GM23338 (cell line): ENCODE measurements around the gene ZNF609. TPM values are rescaled to one million over a fixed set of nuclear protein-coding genes. Genes with fewer than 3 reads are reported as not detected.

ENCODE experiments used
- ATAC-seq: fragments of 200-7000 bp; cut with Tn5 transposase; 3 replicates; pipeline ENCODE4 v1.9.1; 2020
- DNase-seq: peaks from one replicate; pipeline ENCODE4 v3.0.0-alpha.2; 2015; ENCODE audit warnings: low spot score
- H2AFZ ChIP-seq: fragments of 200-600 bp; sonication (generic); 2 replicates; pipeline ENCODE4 v1.8.0; 2016; ENCODE audit warnings: antibody characterized with exemption, mild to moderate bottlenecking, moderate library complexity
- H3F3A ChIP-seq: fragments of 200-600 bp; sonication (generic); replicated peaks from 2 replicates; pipeline ENCODE4 v1.8.0; 2017; ENCODE audit warnings: antibody characterized with exemption, mixed run types, low read depth
- H3K27ac ChIP-seq: fragments of 200-600 bp; sonication (generic); 2 replicates; pipeline ENCODE4 v1.6.1; 2016; ENCODE audit warnings: low read depth
- H3K27me3 ChIP-seq: fragments of 200-600 bp; sonication (generic); 2 replicates; pipeline ENCODE4 v1.8.0; 2016; ENCODE audit warnings: mild to moderate bottlenecking, mixed run types, moderate library complexity; ENCODE audit not compliant: insufficient read depth
- H3K36me3 ChIP-seq: fragments of 200-600 bp; sonication (generic); 2 replicates; pipeline ENCODE4 v1.8.0; 2016; ENCODE audit warnings: mild to moderate bottlenecking; ENCODE audit not compliant: insufficient read depth
- H3K4me1 ChIP-seq: fragments of 200-600 bp; sonication (generic); 2 replicates; pipeline ENCODE4 v1.8.0; 2016; ENCODE audit warnings: mild to moderate bottlenecking, moderate library complexity; ENCODE audit not compliant: insufficient read depth
- H3K4me2 ChIP-seq: fragments of 200-600 bp; sonication (generic); 2 replicates; pipeline ENCODE4 v1.7.1; 2017; ENCODE audit warnings: mixed run types
- H3K4me3 ChIP-seq: fragments of 200-600 bp; sonication (generic); 2 replicates; pipeline ENCODE4 v1.6.1; 2016; ENCODE audit warnings: mixed run types
- H3K79me2 ChIP-seq: fragments of 200-600 bp; sonication (generic); replicated peaks from 2 replicates; pipeline ENCODE4 v1.8.0; 2017; ENCODE audit warnings: mild to moderate bottlenecking; ENCODE audit not compliant: insufficient read depth
- H3K9me2 ChIP-seq: fragments of 200-600 bp; sonication (generic); 2 replicates; pipeline ENCODE4 v1.8.0; 2017; ENCODE audit not compliant: insufficient read depth
- H4K20me1 ChIP-seq: fragments of 200-600 bp; sonication (generic); replicated peaks from 2 replicates; pipeline ENCODE4 v1.8.0; 2017; ENCODE audit warnings: mild to moderate bottlenecking; ENCODE audit not compliant: insufficient read depth
- H3K27ac Mint-ChIP-seq: 2 replicates; pipeline ENCODE4 v1.8.0; 2020; ENCODE audit warnings: inconsistent platforms, mild to moderate bottlenecking, moderate library complexity, mixed read lengths
- H3K27me3 Mint-ChIP-seq: 3 replicates; pipeline ENCODE4 v1.8.0; 2022; ENCODE audit warnings: low read depth, mild to moderate bottlenecking, moderate library complexity, mixed read lengths, inconsistent platforms; ENCODE audit not compliant: insufficient read depth, poor library complexity
- H3K36me3 Mint-ChIP-seq: 3 replicates; pipeline ENCODE4 v1.8.0; 2021; ENCODE audit warnings: low read depth, mild to moderate bottlenecking, inconsistent platforms, moderate library complexity, mixed read lengths
- H3K4me1 Mint-ChIP-seq: 3 replicates; pipeline ENCODE4 v1.8.0; 2020; ENCODE audit warnings: mild to moderate bottlenecking, inconsistent platforms, mixed read lengths
- H3K4me3 Mint-ChIP-seq: 3 replicates; pipeline ENCODE4 v1.8.0; 2021; ENCODE audit warnings: moderate library complexity, mild to moderate bottlenecking, inconsistent platforms, mixed read lengths
- H3K9me3 Mint-ChIP-seq: 3 replicates; pipeline ENCODE4 v1.8.0; 2020; ENCODE audit warnings: moderate library complexity, mild to moderate bottlenecking, inconsistent platforms, mixed read lengths
- CREB1 ChIP-seq: fragments of 250-450 bp; sonication (Bioruptor Pico); IDR thresholded peaks from 2 replicates; pipeline ENCODE4 v1.5.0; 2020; ENCODE audit warnings: low read depth, mild to moderate bottlenecking, moderate library complexity
- ETS1 ChIP-seq: IDR thresholded peaks from 2 replicates; pipeline ENCODE4 v1.6.1; 2016; ENCODE audit warnings: antibody characterized with exemption
- POLR2AphosphoS5 ChIP-seq: IDR thresholded peaks from 2 replicates; pipeline ENCODE4 v1.6.1; 2016; ENCODE audit warnings: antibody characterized with exemption, low read depth
- REST ChIP-seq: IDR thresholded peaks from one replicate; pipeline ENCODE4 v1.6.1; 2018; ENCODE audit warnings: antibody characterized with exemption; ENCODE audit not compliant: unreplicated experiment
- ZNF331 ChIP-seq: fragments of 250-450 bp; sonication (Bioruptor Pico); IDR thresholded peaks from 2 replicates; pipeline ENCODE4 v1.5.0; 2020; ENCODE audit warnings: low read depth, mild to moderate bottlenecking, moderate library complexity
- ZNF462 ChIP-seq: fragments of 250-450 bp; sonication (Bioruptor Pico); IDR thresholded peaks from 2 replicates; pipeline ENCODE4 v1.5.0; 2020; ENCODE audit warnings: mild to moderate bottlenecking, moderate library complexity
- polyA plus RNA-seq: library from polyadenylated mRNA; unstranded; fragments of >200 nt; fragmentation: Nextera tagmentation; extraction: Ambion mirVana; gene quantifications from 2 replicates; pipeline ENCODE4 v1.2.1, GENCODE V29; 2016
- total RNA-seq: library from RNA; depleted of rRNA; stranded (reverse); fragments of >200 nt; shearing (Covaris generic); gene quantifications from 2 replicates; pipeline ENCODE4 v1.2.3, GENCODE V29; 2014

ZNF609 gene
- total and polyA plus RNA-seq, 2 experiments from 2014 or later = 26.4 to 40.2 TPM

GRCh38 chr15:64717735-64718495, 257.5 kb downstream of the ZNF609 start (continued):
- no peak for TF ChIP-seq ZNF462 (CRISPR knock-in tag)
- no peak for TF ChIP-seq CREB1 (CRISPR knock-in tag)
- TF ChIP-seq REST = no peak

- Mint-ChIP-seq H3K4me3 (no peak overlapping the region), H3K27ac (no peak overlapping the region; the same call in 1 of the 2 replicates), H3K9me3 (peaks cover 2% of the 10 kb centered on the region; the same call in 1 of the 3 replicates), H3K27me3 (peaks cover 16% of the 10 kb centered on the region), H3K36me3 (peaks cover 66% of the 10 kb centered on the region), H3K4me1 (peaks cover 9% of the 10 kb centered on the region; the same call in 1 of the 3 replicates)
- H3F3A ChIP-seq = peaks cover 40% of the 10 kb centered on the region
- H3K4me2 ChIP-seq = no peak overlapping the region
- peaks cover 42% of the 10 kb centered on the region for H3K36me3 ChIP-seq
- no peak for TF ChIP-seq ZNF331 (CRISPR knock-in tag)
- TF ChIP-seq POLR2AphosphoS5 = no peak
- no peak for TF ChIP-seq ETS1
- no peak for TF ChIP-seq CREB1 (CRISPR knock-in tag)
- H3K27ac ChIP-seq = 0 out of 2 replicates have a peak overlapping the region, but pooled peaks have one; percentile 59
- H3K27me3 ChIP-seq = no peaks in the 10 kb centered on the region
- no peak for DNase-seq
- no peaks in the 10 kb centered on the region for H3K9me2 ChIP-seq
- no peak for ATAC-seq
- peaks cover 20% of the 10 kb centered on the region for H4K20me1 ChIP-seq
- peaks cover 55% of the 10 kb centered on the region for H3K79me2 ChIP-seq
- no peak overlapping the region for H3K4me3 ChIP-seq
- no peaks in the 10 kb centered on the region for H3K4me1 ChIP-seq
- H2AFZ ChIP-seq = no peak overlapping the region
Observed at GRCh38 chr15:64720188-64720587, 259.8 kb downstream of the ZNF609 start.
